Choroid plexus epithelial cell (primary cell): ENCODE data around the gene GRK6.
A peak's percentile ranks its signal among the peaks of the same experiment; 100 is the strongest.
"Not testable (repeated sequence)": the region's sequence is repeated elsewhere in the genome, so short reads cannot be mapped to it uniquely, and the experiment has no call there.

Experiments used
- DNase-seq: peaks from one replicate; pipeline ENCODE4 v3.0.0-alpha.2; 2010; ENCODE audit warnings: low read depth
- H3K4me3 ChIP-seq: 2 replicates; pipeline ENCODE4 v1.5.1; 2011; ENCODE audit warnings: low read depth, mild to moderate bottlenecking, control low read depth, low read length, moderate library complexity
- CTCF ChIP-seq: conservative IDR thresholded peaks from 2 replicates; pipeline ENCODE4 v1.5.1; 2011; ENCODE audit warnings: low read depth, mild to moderate bottlenecking, control low read depth, inconsistent platforms, low read length, moderate library complexity

Gene GRK6

GRCh38 chr5:177414481-177414880, 12.0 kb upstream of the GRK6 start:
- no peak overlapping the region for H3K4me3 ChIP-seq
- DNase-seq: no peak
- TF ChIP-seq CTCF: no peak

- not testable (repeated sequence) for DNase-seq, H3K4me3 ChIP-seq
Measured at GRCh38 chr5:177417081-177417480, 9.4 kb upstream of the GRK6 start.

GRCh38 chr5:177419046-177419445, 7.4 kb upstream of the GRK6 start:
- TF ChIP-seq CTCF: no peak
- DNase-seq: peak; percentile 59
- H3K4me3 ChIP-seq: no peak overlapping the region

- not testable (repeated sequence) for DNase-seq, H3K4me3 ChIP-seq
Measured at GRCh38 chr5:177420472-177420871, 6.0 kb upstream of the GRK6 start.

GRCh38 chr5:177421062-177421798, 5.2 kb upstream of the GRK6 start:
- DNase-seq: no peak
- no peak for TF ChIP-seq CTCF
- no peak overlapping the region for H3K4me3 ChIP-seq

- TF ChIP-seq CTCF: no peak
- no peak overlapping the region for H3K4me3 ChIP-seq
- no peak for DNase-seq
Measured at GRCh38 chr5:177423671-177424070, 2.8 kb upstream of the GRK6 start.

GRCh38 chr5:177425196-177425800, 1.2 kb upstream of the GRK6 start:
- peak overlapping the region; percentile 72 for H3K4me3 ChIP-seq
- TF ChIP-seq CTCF: no peak
- no peak for DNase-seq
